Keratinocyte (primary cell): ENCODE data around the gene PAPSS2. TPM values are rescaled to one million over a fixed set of nuclear protein-coding genes. Genes with fewer than 3 reads are reported as not detected.

Source experiments
- DNase-seq: peaks from one replicate; pipeline ENCODE4 v3.0.0-alpha.2; 2011; ENCODE audit warnings: low read depth, missing footprints, low spot score
- FAIRE-seq: peaks from 2 replicates; lab custom pipeline; 2011; peaks lifted over from hg19 to GRCh38; lab: Jason Lieb, UNC
- H2AFZ ChIP-seq: 2 replicates; pipeline ENCODE4 v1.6.0; 2012; ENCODE audit warnings: low read length, control low read depth, inconsistent platforms; ENCODE audit not compliant: control insufficient read depth
- H3K27ac ChIP-seq: 2 replicates; pipeline ENCODE4 v1.5.1; 2011; ENCODE audit warnings: low read length; ENCODE audit not compliant: control insufficient read depth, insufficient read depth
- H3K27me3 ChIP-seq: 3 replicates; pipeline ENCODE4 v1.6.0; 2011; ENCODE audit warnings: low read length; ENCODE audit not compliant: control insufficient read depth, insufficient read depth; ENCODE audit errors: extremely low read depth
- H3K36me3 ChIP-seq, 2 experiments: 2 replicates in 1 of 2; 3 replicates in 1 of 2; pipeline ENCODE4 v1.5.1; 2011; ENCODE audit warnings: low read length in 2 of 2, mild to moderate bottlenecking in 1 of 2; ENCODE audit not compliant: control insufficient read depth in 2 of 2, insufficient read depth in 2 of 2; ENCODE audit errors: extremely low read depth in 1 of 2
- H3K4me1 ChIP-seq: 3 replicates; pipeline ENCODE4 v1.5.1; 2011; ENCODE audit warnings: low read length; ENCODE audit not compliant: control insufficient read depth, insufficient read depth; ENCODE audit errors: extremely low read depth
- H3K4me2 ChIP-seq: 3 replicates; pipeline ENCODE4 v1.6.0; 2011; ENCODE audit warnings: low read depth, low read length; ENCODE audit not compliant: control insufficient read depth, insufficient read depth; ENCODE audit errors: extremely low read depth
- H3K4me3 ChIP-seq, 3 experiments: fragments of 200-600 bp in 1 of 3; sonication (generic) in 1 of 3; 2 replicates in 2 of 3; 3 replicates in 1 of 3; pipeline ENCODE4 v1.5.1; 2011 to 2016; ENCODE audit warnings: low read length in 3 of 3, mild to moderate bottlenecking in 3 of 3, control low read depth in 2 of 3, inconsistent platforms in 1 of 3, low read depth in 1 of 3, mixed read lengths in 1 of 3, mixed run types in 1 of 3, moderate library complexity in 1 of 3; ENCODE audit not compliant: control insufficient read depth in 2 of 3, insufficient read depth in 2 of 3; ENCODE audit errors: extremely low read depth in 1 of 3
- H3K79me2 ChIP-seq: 2 replicates; pipeline ENCODE4 v1.6.0; 2012; ENCODE audit warnings: low read length; ENCODE audit not compliant: control insufficient read depth, insufficient read depth
- H3K9ac ChIP-seq: 3 replicates; pipeline ENCODE4 v1.6.0; 2011; ENCODE audit warnings: low read length; ENCODE audit not compliant: control insufficient read depth, insufficient read depth; ENCODE audit errors: extremely low read depth
- H3K9me1 ChIP-seq: 3 replicates; pipeline ENCODE4 v1.6.0; 2011; ENCODE audit warnings: low read length; ENCODE audit not compliant: control insufficient read depth, insufficient read depth; ENCODE audit errors: extremely low read depth
- H3K9me3 ChIP-seq: 2 replicates; pipeline ENCODE4 v1.5.1; 2012; ENCODE audit warnings: low read depth, low read length; ENCODE audit not compliant: control insufficient read depth
- H4K20me1 ChIP-seq: 3 replicates; pipeline ENCODE4 v1.6.0; 2011; ENCODE audit warnings: low read length; ENCODE audit not compliant: control insufficient read depth, insufficient read depth; ENCODE audit errors: extremely low read depth
- CTCF ChIP-seq, 3 experiments: IDR thresholded peaks in 1 of 3; conservative IDR thresholded peaks in 1 of 3; optimal IDR thresholded peaks in 1 of 3; 2 replicates in 2 of 3; 3 replicates in 1 of 3; pipeline versions ENCODE3 to v1.5.1; 2011; ENCODE audit warnings: low read length in 3 of 3, mild to moderate bottlenecking in 3 of 3, moderate library complexity in 2 of 3, control low read depth in 1 of 3, inconsistent platforms in 1 of 3; ENCODE audit not compliant: insufficient read depth in 2 of 3; ENCODE audit errors: extremely low read depth in 1 of 3
- EZH2 ChIP-seq: IDR thresholded peaks from one replicate; pipeline ENCODE4 v1.6.1; 2012; ENCODE audit warnings: inconsistent platforms, mild to moderate bottlenecking, low read length, moderate library complexity
- dilution Hi-C: fragments of 300-500 bp; cut with MboI; formaldehyde crosslinking; loops from one replicate; pipeline ENCODE4 v1.7.0; 2020; ENCODE audit warnings: low sequenced_read_pairs; ENCODE audit not compliant: extremely low pct_ligation_motif_present
- polyA plus RNA-seq, 5 experiments: library from polyadenylated mRNA; depleted of rRNA in 3 of 5; stranded (reverse) in 3 of 5; stranded (forward) in 1 of 5; unstranded in 1 of 5; fragments of >200 nt; gene quantifications; 1 replicate in 1 of 5; 2 replicates in 3 of 5; 3 replicates in 1 of 5; pipeline versions ENCODE4 v1.2.1 to v1.2.3, GENCODE V29; 2011 to 2012; ENCODE audit warnings: missing spikeins in 2 of 5, low read depth in 1 of 5, low replicate concordance in 1 of 5

The PAPSS2 gene
- polyA plus RNA-seq, 1 donor (not counting 4 experiments of a cell fraction or from before 2014, with no cell fraction given): 1.1 TPM

- Histone ChIP-seq H2AFZ (no peak overlapping the region), H3K9ac (no peak overlapping the region), H3K4me2 (no peak overlapping the region), H3K27me3 (no peaks in the 10 kb centered on the region), H3K4me3 (no peak overlapping the region), H3K79me2 (no peaks in the 10 kb centered on the region), H3K27ac (no peak overlapping the region), H3K9me3 (no peaks in the 10 kb centered on the region), H3K4me1 (no peaks in the 10 kb centered on the region), H4K20me1 (no peaks in the 10 kb centered on the region), H3K9me1 (no peaks in the 10 kb centered on the region), H3K36me3 (no peaks in the 10 kb centered on the region)
- no peak for FAIRE-seq
- no peak for DNase-seq
- TF ChIP-seq CTCF (optimal IDR thresholded peaks at IDR 0.05 in 1 of 3, IDR thresholded peaks at IDR 0.05 in 1 of 3, conservative IDR thresholded peaks at IDR 0.05 in 1 of 3; ENCODE audit: extremely low read depth in 1 of 3, insufficient read depth in 2 of 3, low read length in 3 of 3) (no peak), EZH2 (no peak)
- dilution Hi-C loops: no loop called here
Observed at GRCh38 chr10:87721781-87722180, 62.1 kb downstream of the PAPSS2 start.

- DNase-seq: no peak
- H3K36me3 ChIP-seq: no peaks in the 10 kb centered on the region
- no peaks in the 10 kb centered on the region for H3K9me1 ChIP-seq
- no peak overlapping the region for H3K4me3 ChIP-seq
- dilution Hi-C loops: no loop called here
- H3K9me3 ChIP-seq: no peaks in the 10 kb centered on the region
- no peak overlapping the region for H3K4me2 ChIP-seq
- H2AFZ ChIP-seq: no peak overlapping the region
- TF ChIP-seq CTCF (optimal IDR thresholded peaks at IDR 0.05 in 1 of 3, IDR thresholded peaks at IDR 0.05 in 1 of 3, conservative IDR thresholded peaks at IDR 0.05 in 1 of 3; ENCODE audit: extremely low read depth in 1 of 3, insufficient read depth in 2 of 3, low read length in 3 of 3) (no peak), EZH2 (no peak)
- H3K79me2 ChIP-seq: no peaks in the 10 kb centered on the region
- no peak for FAIRE-seq
- H3K27me3 ChIP-seq: no peaks in the 10 kb centered on the region
- no peaks in the 10 kb centered on the region for H4K20me1 ChIP-seq
- H3K9ac ChIP-seq: no peak overlapping the region
- H3K27ac ChIP-seq: no peak overlapping the region
- H3K4me1 ChIP-seq: no peaks in the 10 kb centered on the region
Observed at GRCh38 chr10:87722716-87723115, 63.0 kb downstream of the PAPSS2 start.
